SIG-M5 (cell line): ENCODE data around the gene PLA2G2D.

Source experiments
- DNase-seq: peaks from one replicate; lab custom pipeline; 2025; lab: John Stamatoyannopoulos, UW

PLA2G2D gene

GRCh38 chr1:20114021-20114648, 5.2 kb downstream of the PLA2G2D start:
- DNase-seq: no peak

GRCh38 chr1:20112279-20113000, 6.9 kb downstream of the PLA2G2D start:
- DNase-seq: no peak

- no peak for DNase-seq
Measured at GRCh38 chr1:20111452-20111851, 7.9 kb downstream of the PLA2G2D start.

- DNase-seq: no peak
Measured at GRCh38 chr1:20110679-20111078, 8.7 kb downstream of the PLA2G2D start.

- no peak for DNase-seq
Measured at GRCh38 chr1:20109223-20109856, 10.0 kb downstream of the PLA2G2D start.

- DNase-seq: no peak
Measured at GRCh38 chr1:20108366-20109123, 10.8 kb downstream of the PLA2G2D start.

- no peak for DNase-seq
Measured at GRCh38 chr1:20107796-20108195, 11.5 kb downstream of the PLA2G2D start.

GRCh38 chr1:20107351-20107750, 12.0 kb downstream of the PLA2G2D start:
- no peak for DNase-seq

GRCh38 chr1:20105856-20106255, 13.5 kb downstream of the PLA2G2D start:
- DNase-seq: no peak

- DNase-seq: no peak
Measured at GRCh38 chr1:20102875-20103274, 16.5 kb downstream of the PLA2G2D start.

- DNase-seq: no peak
Measured at GRCh38 chr1:20100632-20101355, 18.5 kb downstream of the PLA2G2D start.

- DNase-seq: no peak
Measured at GRCh38 chr1:20099533-20099932, 19.8 kb downstream of the PLA2G2D start.

GRCh38 chr1:20096840-20097447, 22.4 kb downstream of the PLA2G2D start:
- no peak for DNase-seq

GRCh38 chr1:20095564-20096434, 23.5 kb downstream of the PLA2G2D start:
- no peak for DNase-seq

GRCh38 chr1:20093940-20094391, 25.4 kb downstream of the PLA2G2D start:
- no peak for DNase-seq

- DNase-seq: no peak
Measured at GRCh38 chr1:20093303-20093702, 26.0 kb downstream of the PLA2G2D start.

GRCh38 chr1:20090641-20091040, 28.7 kb downstream of the PLA2G2D start:
- no peak for DNase-seq

- DNase-seq: no peak
Measured at GRCh38 chr1:20090119-20090518, 29.2 kb downstream of the PLA2G2D start.

- DNase-seq: no peak
Measured at GRCh38 chr1:20089328-20090077, 29.8 kb downstream of the PLA2G2D start.

GRCh38 chr1:20087668-20088067, 31.7 kb downstream of the PLA2G2D start:
- DNase-seq: no peak
